ENCODE measurements around the gene RAB5B.

DNA sequence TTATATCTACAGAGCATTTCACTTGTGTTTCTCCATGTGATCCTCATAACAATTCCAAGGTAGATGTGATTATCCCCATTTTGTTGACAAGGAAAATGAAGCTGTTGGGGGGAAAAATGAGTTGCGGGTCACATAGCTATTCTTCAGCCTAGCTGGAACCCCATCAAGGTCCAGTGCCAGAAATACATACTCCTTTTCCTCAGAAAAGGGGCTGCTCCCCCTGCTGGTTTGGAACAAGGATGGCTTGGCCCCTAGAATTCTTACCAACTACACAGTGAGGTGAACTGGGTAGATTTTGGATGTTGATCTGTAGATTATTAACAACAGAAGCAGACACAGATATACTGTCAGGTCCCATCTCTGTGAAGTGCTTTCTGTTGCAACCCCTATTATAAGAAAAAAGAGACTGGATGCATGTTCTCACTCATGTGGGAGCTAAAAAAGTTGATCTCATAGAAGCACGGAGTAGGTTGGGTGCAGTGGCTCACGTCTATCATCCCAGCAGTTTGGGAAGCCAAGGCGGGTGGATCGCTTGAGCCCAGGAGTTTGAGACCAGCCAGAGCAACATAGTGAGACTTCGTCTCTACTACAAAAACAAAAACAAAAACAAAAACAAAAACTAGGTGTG lies 55.9 kb downstream of the RAB5B start:
- TF ChIP-seq POLR2A (IDR thresholded peaks at IDR 0.05; ENCODE audit: low read depth, low read length): no peak
- no peak for TF ChIP-seq SPI1 (IDR thresholded peaks at IDR 0.05; ENCODE audit: low read depth, low read length)
- TF ChIP-seq PAX5 (IDR thresholded peaks at IDR 0.05; ENCODE audit: insufficient read depth, low read length, severe bottlenecking): no peak
- no peak for TF ChIP-seq POU2F2 (IDR thresholded peaks at IDR 0.05; ENCODE audit: low read depth, low read length)
- no peak for TF ChIP-seq POLR2AphosphoS5 (IDR thresholded peaks at IDR 0.05; ENCODE audit: low read depth, low read length)
- no peak for TF ChIP-seq TAF1 (IDR thresholded peaks at IDR 0.05; ENCODE audit: low read depth, low read length)

Data from GM12891 (cell line).